ENCODE data around the gene PIK3R5. TPM values are rescaled to one million over a fixed set of nuclear protein-coding genes. Genes with fewer than 3 reads are reported as not detected.

The PIK3R5 gene
- polyA plus RNA-seq, 1 donor (not counting 4 experiments of a cell fraction or from before 2014, with no cell fraction given) = not detected

DNA sequence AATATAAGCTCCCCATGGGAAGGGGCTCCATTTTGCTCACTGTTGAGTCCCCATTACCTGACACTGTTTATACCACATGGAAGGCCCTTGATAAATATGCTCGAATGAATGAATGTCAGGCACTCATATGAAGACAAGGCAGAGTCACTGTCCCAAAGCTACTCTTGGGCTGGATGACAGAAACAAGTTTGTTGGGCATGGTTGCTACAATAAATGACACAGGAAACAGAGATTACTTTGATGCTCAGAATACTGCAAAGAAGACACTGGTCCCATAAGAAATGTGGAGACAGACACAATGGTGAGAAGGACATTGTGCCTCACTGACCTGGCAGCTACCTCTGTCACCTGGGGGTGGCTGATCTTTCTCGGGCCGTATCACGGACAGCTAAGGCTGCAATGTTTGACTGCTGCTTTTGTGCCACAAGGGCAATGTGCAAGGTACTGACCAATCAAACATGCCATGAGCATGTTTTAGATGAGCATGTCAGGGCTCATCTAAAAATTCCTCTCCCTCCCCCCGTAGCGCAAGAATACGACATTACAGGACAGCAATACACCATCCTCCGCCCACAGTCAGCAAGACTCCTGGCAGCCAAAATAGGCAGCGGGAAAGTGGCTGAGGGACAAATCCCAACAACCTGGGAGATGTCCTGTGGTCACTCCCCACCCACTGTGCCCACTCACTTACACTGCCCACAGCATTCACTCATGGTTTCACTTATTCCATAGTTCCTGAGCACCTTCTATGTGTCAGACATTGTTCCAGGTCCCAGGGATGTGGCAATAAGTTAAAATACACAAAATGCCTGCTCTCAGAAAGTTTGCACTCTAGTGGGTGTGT is 103.1 kb downstream of the PIK3R5 start:
- Histone ChIP-seq H3K9me1 (ENCODE audit: control insufficient read depth, extremely low read depth, insufficient read depth, low read length) (no peaks in the 10 kb centered on the region), H3K36me3 (ENCODE audit: control insufficient read depth in 2 of 2, extremely low read depth in 1 of 2, insufficient read depth in 2 of 2, low read length in 2 of 2) (no peaks in the 10 kb centered on the region), H3K79me2 (ENCODE audit: control insufficient read depth, insufficient read depth, low read length) (no peaks in the 10 kb centered on the region), H3K9ac (ENCODE audit: control insufficient read depth, extremely low read depth, insufficient read depth, low read length) (no peak overlapping the region), H4K20me1 (ENCODE audit: control insufficient read depth, extremely low read depth, insufficient read depth, low read length) (no peaks in the 10 kb centered on the region), H3K4me3 (ENCODE audit: control insufficient read depth in 2 of 3, extremely low read depth in 1 of 3, insufficient read depth in 2 of 3, low read depth in 1 of 3, low read length in 3 of 3) (no peak overlapping the region), H2AFZ (ENCODE audit: control insufficient read depth, low read length) (peak overlapping the region; percentile 87), H3K27me3 (ENCODE audit: control insufficient read depth, extremely low read depth, insufficient read depth, low read length) (no peaks in the 10 kb centered on the region), H3K27ac (ENCODE audit: control insufficient read depth, insufficient read depth, low read length) (no peak overlapping the region), H3K4me1 (ENCODE audit: control insufficient read depth, extremely low read depth, insufficient read depth, low read length) (peaks cover 24% of the 10 kb centered on the region), H3K4me2 (ENCODE audit: control insufficient read depth, extremely low read depth, insufficient read depth, low read depth, low read length) (peak overlapping the region; percentile 46), H3K9me3 (ENCODE audit: control insufficient read depth, low read depth, low read length) (no peaks in the 10 kb centered on the region)
- FAIRE-seq = peak; percentile 90
- dilution Hi-C loops (cut with MboI; ENCODE audit: extremely low pct_ligation_motif_present, low sequenced_read_pairs) = no loop called here
- TF ChIP-seq, protein P1, sequence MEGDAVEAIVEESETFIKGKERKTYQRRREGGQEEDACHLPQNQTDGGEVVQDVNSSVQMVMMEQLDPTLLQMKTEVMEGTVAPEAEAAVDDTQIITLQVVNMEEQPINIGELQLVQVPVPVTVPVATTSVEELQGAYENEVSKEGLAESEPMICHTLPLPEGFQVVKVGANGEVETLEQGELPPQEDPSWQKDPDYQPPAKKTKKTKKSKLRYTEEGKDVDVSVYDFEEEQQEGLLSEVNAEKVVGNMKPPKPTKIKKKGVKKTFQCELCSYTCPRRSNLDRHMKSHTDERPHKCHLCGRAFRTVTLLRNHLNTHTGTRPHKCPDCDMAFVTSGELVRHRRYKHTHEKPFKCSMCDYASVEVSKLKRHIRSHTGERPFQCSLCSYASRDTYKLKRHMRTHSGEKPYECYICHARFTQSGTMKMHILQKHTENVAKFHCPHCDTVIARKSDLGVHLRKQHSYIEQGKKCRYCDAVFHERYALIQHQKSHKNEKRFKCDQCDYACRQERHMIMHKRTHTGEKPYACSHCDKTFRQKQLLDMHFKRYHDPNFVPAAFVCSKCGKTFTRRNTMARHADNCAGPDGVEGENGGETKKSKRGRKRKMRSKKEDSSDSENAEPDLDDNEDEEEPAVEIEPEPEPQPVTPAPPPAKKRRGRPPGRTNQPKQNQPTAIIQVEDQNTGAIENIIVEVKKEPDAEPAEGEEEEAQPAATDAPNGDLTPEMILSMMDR (optimal IDR thresholded peaks at IDR 0.05 in 1 of 3, IDR thresholded peaks at IDR 0.05 in 1 of 3, conservative IDR thresholded peaks at IDR 0.05 in 1 of 3; ENCODE audit: extremely low read depth in 1 of 3, insufficient read depth in 2 of 3, low read length in 3 of 3) = no peak
- no peak for TF ChIP-seq EZH2 (IDR thresholded peaks at IDR 0.05; ENCODE audit: low read length)
- no peak for DNase-seq (ENCODE audit: low read depth, low spot score)

DNA sequence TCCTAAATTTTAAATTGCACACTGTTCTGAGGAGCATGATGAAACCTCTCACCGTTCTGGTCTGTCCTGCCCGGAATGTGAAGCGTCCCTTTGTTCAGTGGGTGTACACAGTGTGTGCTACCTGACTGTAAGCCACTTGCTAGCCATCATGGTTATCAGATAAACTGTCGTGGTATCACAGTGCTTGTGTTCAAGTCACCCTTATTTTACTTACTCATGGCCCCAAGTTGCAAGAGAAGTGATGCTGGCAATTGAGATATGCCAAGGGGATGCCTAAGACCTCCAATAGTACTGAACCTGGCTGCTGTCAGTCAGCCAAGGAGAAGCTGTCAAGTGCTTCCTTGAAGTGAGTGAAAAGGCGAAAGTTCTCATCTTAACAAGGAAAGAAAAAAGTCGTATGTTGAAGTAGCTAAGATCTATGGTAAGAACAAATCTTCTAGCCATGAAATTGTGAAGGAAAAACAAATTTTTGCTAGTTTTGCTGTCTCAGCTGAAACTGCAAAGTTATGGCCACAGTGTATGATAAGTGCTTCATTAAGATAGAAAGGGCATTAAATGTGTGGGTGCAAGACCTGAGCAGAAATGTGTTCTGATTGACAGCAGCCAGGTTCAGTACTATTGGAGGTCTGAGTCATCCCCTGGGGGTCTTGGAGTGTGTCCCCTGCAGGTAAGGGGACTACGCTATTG is 103.9 kb downstream of the PIK3R5 start:
- no peak for TF ChIP-seq EZH2 (IDR thresholded peaks at IDR 0.05; ENCODE audit: low read length)
- TF ChIP-seq, protein P1 (optimal IDR thresholded peaks at IDR 0.05 in 1 of 3, IDR thresholded peaks at IDR 0.05 in 1 of 3, conservative IDR thresholded peaks at IDR 0.05 in 1 of 3; ENCODE audit: extremely low read depth in 1 of 3, insufficient read depth in 2 of 3, low read length in 3 of 3) = no peak
- dilution Hi-C loops (cut with MboI; ENCODE audit: extremely low pct_ligation_motif_present, low sequenced_read_pairs) = no loop called here
- Histone ChIP-seq H3K27ac (ENCODE audit: control insufficient read depth, insufficient read depth, low read length) (no peak overlapping the region), H3K9ac (ENCODE audit: control insufficient read depth, extremely low read depth, insufficient read depth, low read length) (no peak overlapping the region), H3K79me2 (ENCODE audit: control insufficient read depth, insufficient read depth, low read length) (no peaks in the 10 kb centered on the region), H3K4me1 (ENCODE audit: control insufficient read depth, extremely low read depth, insufficient read depth, low read length) (peaks cover 24% of the 10 kb centered on the region), H3K36me3 (ENCODE audit: control insufficient read depth in 2 of 2, extremely low read depth in 1 of 2, insufficient read depth in 2 of 2, low read length in 2 of 2) (no peaks in the 10 kb centered on the region), H3K9me1 (ENCODE audit: control insufficient read depth, extremely low read depth, insufficient read depth, low read length) (no peaks in the 10 kb centered on the region), H3K4me3 (ENCODE audit: control insufficient read depth in 2 of 3, extremely low read depth in 1 of 3, insufficient read depth in 2 of 3, low read depth in 1 of 3, low read length in 3 of 3) (no peak overlapping the region), H4K20me1 (ENCODE audit: control insufficient read depth, extremely low read depth, insufficient read depth, low read length) (no peaks in the 10 kb centered on the region), H3K27me3 (ENCODE audit: control insufficient read depth, extremely low read depth, insufficient read depth, low read length) (no peaks in the 10 kb centered on the region), H3K9me3 (ENCODE audit: control insufficient read depth, low read depth, low read length) (no peaks in the 10 kb centered on the region), H3K4me2 (ENCODE audit: control insufficient read depth, extremely low read depth, insufficient read depth, low read depth, low read length) (no peak overlapping the region), H2AFZ (ENCODE audit: control insufficient read depth, low read length) (no peak overlapping the region)
- FAIRE-seq = no peak
- no peak for DNase-seq (ENCODE audit: low read depth, low spot score)
